EH (cell line): ENCODE data around the gene PRKCE.

ENCODE experiments used
- DNase-seq: peaks from one replicate; pipeline ENCODE4 v3.0.0-alpha.2; 2015; ENCODE audit warnings: low read depth

Gene PRKCE

DNA sequence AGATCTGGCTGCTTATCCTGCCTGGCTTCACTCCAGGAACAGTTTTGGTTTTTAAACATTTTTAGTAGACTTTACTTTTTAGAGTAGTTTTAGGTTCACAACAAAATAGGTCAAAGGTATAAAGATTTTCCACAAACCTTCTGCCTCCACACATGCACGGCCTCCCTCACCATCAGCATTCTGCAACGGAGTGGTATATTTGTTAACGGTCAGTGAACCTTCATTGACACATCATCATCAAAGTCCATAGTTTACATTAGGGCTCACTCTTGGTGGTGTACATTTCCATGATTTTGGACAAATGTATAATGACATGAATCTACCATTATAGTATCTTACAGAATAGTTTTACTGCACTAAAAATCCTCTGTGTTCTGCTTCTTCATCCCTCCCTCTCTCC, 342.6 kb downstream of the PRKCE start:
- DNase-seq: no peak

DNA sequence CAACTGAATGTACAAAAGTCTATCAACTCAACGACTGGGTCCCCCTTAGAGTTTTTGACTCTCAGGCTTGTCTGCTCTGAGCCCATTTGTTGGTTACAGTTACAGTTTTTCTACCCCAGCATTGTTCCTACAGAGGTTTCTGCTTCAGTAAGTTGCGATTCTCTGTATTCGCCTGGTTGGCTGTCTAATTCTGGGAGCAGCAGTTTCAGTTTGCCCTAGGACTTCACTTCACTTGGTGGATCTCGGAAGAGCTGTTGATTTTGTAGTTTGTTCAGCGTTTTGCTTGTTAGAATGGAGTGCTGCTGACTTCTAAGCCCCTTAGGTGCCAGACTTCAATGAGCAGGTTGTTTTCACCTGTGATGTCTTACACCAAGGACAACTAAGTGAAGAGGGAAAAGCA, 349.2 kb downstream of the PRKCE start:
- DNase-seq: no peak

DNA sequence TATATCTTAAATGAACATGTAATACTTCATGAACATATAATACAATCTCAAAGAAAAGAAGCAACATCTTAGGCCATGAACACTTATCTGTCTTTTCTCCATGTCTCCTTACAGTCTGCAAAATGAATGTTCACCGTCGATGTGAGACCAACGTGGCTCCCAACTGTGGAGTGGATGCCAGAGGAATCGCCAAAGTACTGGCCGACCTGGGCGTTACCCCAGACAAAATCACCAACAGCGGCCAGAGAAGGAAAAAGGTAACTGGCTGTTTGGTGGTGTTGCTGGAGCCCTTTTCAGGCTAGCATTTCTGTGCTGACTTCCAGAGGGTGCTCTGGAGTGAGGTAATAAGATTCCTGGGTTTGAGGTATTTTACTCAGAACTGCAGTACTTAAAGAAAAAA, 349.8 kb downstream of the PRKCE start:
- no peak for DNase-seq

DNA sequence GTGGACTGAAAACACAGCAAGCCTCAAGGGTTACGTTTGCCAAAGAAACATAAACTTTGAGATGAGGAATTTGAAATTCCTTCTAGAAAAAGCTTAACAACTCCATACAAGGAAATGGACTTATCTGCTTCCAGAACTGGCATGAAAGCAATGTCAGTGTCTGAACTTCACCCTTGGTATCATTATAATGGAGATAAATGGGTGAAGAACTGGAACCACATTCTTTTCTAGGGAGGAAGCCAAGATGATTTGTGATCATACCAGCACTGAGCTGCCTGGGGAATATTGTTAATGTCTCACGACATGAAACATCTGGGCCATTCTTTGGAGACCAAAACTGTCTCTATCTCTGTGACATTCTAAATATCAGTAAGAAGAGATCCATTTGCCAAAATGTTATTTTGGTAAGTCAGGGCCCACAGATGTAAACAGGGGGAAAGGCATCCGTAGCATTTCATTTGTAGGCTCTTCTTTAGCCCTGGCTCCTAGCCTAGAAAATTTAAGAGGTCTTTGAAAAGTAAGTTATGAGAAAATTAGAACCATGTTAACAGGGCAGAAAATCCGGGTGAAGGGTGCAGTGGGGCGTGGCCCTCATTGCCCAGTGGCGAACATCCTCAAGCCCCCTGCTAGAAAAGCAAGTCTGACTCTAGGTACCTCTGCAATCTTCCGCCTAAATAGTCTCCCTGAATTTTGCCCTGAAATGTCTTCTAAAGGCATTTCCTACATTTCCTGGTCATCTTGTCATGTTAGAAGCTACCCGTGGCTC, 350.4 kb downstream of the PRKCE start:
- peak; percentile 90 for DNase-seq

DNA sequence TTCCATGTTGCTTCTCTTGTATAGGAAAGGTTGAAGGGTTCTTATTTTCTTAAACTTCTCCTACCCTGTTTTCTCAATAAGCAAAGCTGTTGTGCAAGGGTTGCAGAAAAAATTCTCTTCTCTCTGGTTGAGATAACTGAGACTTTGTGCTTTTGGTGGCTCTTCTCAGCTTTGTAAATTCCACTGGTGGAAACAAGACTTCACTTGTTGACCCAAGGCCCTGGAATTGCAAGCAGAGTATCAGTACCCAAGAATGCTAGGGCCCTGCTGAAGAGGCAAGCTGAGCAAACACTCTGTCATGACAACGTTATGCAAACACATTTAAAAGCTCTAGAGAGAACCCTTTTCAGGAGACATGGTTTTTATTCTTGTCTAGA, 351.0 kb downstream of the PRKCE start:
- DNase-seq: peak; percentile 84

DNA sequence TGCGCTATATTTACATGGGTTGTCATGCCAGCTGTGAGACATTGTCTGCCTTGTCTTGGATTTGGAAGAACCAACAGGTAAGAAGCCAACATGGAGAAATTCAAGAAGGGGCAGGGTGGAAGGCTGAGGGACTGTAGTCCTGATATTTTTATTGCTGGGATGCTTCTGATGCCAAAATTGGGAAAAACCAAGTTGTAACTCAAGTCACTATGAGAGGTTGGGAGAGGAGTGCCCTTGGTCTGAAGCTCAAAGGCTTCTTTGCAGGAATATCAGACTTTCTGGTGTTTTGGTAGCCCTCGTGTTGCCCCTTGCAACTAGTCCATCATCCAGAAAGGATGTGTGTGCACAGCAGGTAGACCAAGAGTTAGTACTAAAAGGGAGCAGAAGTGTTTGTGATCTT, 351.5 kb downstream of the PRKCE start:
- DNase-seq: no peak

DNA sequence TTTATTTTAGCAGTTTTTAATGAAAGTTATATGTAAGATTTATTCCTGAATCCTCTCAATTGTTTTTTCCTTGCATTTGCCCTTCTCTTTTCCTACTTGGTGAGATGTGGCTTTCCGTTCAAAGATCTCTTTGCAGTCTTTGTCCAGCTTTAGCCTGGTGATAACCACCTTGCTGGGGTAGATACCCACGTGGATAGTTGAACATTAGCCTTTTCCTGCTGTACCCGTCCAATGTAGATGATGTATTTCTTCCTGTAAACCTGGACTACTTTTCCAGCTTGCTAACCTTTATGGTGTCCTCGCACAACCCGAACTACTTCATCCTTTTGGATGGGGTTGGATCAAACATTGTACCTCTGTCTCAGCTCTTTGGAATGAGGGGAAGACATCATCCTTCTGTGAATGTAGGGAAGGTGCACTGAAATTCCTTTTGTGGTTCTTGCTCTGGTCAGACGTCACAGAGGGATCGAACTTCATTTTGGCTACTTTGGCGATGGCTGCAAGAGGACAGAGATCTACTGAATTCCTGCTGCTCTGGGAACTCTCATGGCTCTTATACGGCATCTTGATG, 352.5 kb downstream of the PRKCE start:
- DNase-seq: peak; percentile 32

DNA sequence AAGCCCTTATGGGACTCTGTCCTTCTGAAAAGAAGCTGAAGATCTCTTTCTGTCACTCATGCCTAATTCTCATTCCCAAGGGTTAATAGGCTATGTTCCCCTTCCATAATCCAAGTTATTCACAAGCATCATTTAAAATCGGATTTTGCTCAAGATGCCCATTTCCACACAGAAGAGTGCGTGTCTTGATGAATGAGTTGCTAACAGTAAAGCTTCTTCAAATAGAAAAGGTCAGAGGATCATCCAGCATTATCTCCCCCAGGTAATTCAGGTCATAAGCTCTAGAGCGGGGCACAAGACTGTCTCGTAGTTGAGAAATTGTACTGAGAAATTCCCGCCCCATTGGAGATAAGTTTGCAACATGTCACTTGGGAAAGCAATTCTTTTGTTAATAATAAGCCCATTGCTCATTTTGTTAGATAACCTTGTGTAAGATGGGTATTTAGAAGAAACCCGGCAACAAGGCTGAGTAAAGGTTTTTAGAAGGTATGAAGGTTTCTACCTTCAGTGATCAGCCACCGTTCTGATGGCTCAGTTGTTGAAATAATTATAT, 355.1 kb downstream of the PRKCE start:
- DNase-seq: no peak

DNA sequence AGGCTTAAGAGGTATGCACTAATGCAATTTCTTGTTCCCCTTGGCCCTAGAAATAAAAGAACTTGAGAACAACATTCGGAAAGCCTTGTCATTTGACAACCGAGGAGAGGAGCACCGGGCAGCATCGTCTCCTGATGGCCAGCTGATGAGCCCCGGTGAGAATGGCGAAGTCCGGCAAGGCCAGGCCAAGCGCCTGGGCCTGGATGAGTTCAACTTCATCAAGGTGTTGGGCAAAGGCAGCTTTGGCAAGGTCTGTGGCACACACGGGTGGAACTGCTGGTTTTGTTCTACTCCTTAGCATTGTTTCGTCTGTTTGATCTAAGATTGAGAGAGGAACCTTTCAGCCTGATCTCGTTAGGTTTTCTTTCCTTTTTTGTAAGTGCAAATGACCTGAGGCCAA, 355.9 kb downstream of the PRKCE start:
- no peak for DNase-seq

DNA sequence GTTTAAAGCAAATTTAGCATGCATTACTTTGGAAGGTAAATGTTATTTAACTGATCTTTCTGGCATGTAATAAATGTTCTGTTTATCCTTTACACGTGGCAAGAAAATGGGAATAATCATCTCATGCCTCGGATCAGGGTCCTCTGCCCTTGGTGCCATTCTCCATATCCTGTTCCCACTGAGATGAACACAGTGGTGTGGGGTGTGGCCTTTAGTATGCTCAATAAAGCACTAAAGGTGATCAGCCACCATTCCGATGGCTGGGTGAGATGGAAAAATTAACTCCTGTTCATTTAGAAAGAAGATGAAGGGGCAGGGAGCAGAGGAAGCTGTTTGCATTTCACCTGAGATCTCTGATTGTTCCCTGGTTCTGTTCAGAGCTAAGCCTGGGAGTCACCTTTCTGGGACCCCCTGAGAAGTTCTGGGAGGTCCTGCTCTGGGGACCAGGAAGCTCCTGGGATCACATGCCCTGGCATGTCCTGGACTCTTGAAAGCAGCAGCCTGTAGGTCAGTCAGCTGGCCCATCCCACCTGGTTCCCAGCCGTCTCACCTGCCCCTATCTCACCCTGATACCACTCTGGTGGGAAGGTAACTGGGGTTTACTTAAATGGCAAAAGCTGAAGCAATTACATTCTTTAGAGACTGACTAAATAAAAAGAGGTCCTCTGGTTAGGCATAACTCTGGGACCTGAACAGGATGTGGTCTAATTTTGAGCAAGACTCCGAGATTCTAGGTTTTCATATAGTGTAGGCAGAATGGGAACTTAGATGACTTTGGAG, 356.8 kb downstream of the PRKCE start:
- peak; percentile 82 for DNase-seq

DNA sequence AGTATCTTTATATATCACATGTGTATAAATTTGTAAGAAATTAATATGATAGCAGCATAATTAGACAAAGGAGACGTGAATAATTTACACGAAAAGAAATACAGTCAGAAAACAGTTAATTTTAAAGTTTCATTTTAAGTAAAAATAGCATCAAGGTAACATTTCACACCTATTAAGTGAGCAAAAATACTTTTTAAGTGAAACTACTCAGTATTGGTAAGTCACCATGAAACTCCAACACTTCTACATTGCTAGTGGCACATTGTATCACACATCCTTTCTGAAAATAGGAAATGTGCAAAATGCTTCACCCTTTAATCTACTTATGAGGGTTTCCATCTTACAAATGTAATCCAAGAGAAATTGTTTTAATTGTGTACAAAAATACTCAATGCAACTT, 357.8 kb downstream of the PRKCE start:
- DNase-seq: no peak

DNA sequence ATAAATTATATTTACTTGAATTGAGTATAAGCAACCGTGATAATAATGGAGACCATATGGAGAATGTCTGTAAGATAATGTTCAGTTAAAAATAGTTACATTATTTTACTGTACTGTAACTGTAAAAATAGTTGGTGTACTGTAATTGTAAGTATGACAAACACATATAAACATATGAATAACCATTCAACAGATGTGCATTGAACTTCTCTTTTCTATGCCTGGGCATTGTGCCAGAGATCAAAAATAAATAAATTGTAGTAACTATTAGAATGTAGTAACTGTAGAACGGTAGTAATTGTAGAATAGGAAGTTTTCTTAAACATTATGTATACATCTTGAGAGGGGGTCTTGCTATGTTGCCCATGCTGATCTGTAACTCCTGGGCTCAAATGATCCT, 358.3 kb downstream of the PRKCE start:
- DNase-seq: peak; percentile 70

DNA sequence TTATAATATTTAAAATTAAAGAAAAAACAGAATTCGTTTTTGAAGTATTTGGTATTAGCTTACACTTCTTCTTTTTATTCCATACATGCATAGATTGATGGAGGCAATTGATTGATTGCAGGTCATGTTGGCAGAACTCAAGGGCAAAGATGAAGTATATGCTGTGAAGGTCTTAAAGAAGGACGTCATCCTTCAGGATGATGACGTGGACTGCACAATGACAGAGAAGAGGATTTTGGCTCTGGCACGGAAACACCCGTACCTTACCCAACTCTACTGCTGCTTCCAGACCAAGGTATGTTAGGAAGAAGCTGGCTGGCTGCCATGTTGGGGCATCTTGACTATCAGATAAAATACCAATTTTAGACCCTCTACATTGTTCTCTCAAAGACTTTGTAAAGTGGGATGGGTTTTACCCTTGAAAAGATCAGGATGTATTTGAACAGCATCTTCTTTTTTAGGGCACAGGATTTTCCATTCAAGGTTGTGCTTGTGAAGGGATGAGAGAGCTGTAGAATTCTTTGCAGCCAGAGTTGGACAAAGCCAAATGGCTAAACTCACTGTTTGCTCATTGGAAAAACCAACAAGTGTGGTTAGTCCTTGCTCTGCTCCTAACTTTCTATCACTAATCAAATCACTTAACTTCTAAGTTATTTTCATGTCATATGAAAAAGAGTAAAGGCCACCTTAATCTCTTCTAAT, 358.9 kb downstream of the PRKCE start:
- no peak for DNase-seq

DNA sequence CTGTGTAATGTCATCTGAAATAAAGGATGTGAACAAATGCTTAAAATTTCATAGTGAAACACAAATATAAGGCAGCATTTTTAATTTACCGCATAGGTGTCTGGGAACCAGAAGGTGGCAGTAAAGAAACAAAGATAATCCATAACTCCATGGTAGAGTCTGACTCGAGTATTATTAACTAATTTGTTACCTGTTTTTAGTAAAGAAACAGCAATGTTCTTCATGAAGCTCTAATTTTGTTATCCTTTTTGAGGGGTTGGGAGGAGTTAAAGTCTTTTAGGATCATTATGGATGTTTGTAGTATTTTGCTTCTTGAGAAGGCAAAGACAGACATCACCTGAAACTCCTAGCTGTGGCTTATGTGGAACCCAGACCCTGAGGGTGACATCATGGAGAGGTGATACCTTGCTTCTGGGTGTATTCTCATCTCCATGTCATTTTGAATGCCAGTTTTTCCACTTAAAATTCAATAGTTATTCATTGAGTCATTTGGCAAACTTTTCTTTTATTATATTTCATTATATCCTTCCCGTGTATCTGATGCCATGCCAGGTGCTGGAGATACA, 359.5 kb downstream of the PRKCE start:
- DNase-seq: peak; percentile 65

DNA sequence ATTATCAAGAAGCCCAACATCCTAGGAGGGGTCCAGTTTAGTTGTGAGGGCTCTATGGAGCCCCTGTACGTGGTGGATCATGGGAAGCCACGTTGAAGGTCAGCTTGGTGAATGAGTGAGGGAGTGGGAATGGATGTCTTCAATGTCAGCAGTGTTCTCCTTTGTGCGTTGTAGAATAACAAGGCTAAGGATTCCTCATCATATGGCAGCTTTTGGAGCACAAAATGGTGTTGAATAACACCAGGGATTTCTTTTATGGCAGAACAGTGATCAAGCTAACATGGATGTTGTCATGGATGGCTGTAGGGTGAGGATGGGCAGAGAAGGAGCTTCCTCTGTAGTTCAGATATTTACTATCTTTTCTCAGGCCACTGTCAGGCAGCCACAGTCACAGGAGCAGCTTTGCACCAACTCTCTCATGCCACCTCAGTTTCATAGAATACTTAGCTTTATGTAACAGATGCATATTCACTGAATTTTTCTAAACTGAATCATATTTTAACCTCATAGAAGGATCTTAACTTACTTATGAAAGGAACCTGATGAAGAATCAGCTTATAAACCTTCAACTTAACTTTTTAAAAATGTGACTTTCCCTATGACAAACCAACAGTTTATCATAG, 361.3 kb downstream of the PRKCE start:
- DNase-seq: peak; percentile 64

DNA sequence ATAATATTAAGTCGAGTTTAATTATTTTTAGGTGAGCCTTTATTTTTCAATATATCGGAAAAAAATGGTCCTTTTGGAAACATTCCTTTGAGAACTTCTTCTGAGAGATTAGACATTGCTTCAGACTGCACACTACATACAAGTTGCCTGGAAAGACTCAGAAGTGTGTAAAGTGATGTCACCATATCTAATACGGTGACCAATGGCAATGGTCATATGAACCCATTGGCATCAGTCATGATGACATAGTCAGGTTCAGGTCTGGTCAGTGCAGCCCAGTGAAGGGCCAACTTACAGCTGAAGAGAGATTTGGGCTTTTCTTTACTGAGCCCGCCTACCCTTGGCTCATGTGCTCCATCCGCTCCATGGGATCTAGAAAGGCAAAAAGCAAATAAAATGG, 362.3 kb downstream of the PRKCE start:
- no peak for DNase-seq

DNA sequence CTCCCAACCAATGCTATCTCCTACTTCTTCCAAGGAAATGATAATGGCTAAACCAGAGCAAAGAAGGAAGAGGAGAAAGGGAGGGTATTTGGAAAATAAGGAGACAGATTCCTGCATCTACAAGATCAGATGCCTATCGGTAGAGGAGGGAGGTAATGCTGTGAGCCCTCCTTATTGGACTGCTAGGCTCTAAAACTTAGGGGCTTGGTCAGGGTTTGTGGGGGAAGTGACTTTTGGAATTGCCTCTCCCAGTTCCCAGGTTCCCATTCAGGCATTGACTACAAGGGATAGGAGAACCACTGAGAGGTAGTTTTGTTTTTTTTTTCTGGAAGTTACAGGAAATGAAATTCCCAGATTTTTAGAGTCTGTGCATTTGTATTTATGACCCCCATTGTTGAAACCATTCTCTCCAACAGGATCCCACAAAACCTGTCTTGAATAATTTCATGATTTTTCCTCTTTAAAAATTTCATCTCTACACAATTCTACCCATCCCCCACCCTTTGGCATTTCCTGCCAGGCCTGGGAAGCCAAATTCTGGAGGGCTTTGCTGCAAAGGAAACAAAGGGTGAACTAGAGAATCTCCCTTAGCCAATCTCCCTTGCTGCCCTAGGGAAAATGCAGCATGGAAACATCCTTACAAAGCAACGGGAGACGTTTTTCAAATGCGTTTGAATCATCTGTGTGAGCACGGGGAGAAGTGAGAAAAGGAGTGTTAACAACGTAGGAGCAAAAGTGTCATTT, 363.6 kb downstream of the PRKCE start:
- peak; percentile 87 for DNase-seq

DNA sequence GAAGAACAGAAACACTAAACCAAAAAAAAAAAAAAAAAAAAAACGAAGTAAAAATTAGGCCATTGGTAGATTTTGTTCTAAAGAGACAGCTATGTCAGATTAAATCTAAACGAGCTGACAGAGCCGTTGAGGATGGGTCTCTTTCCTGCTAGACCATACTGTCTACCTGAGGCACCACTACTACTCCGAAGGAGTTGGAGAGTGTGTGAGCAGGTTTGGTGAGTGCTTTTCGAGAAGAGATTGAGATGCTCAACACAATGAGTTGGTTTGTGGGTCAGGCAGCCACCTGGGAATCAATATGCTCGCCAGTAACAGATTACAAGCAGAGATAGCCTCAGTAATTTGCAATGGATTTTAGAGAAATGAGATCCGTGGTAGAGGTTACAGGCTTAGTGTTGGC, 364.2 kb downstream of the PRKCE start:
- no peak for DNase-seq

DNA sequence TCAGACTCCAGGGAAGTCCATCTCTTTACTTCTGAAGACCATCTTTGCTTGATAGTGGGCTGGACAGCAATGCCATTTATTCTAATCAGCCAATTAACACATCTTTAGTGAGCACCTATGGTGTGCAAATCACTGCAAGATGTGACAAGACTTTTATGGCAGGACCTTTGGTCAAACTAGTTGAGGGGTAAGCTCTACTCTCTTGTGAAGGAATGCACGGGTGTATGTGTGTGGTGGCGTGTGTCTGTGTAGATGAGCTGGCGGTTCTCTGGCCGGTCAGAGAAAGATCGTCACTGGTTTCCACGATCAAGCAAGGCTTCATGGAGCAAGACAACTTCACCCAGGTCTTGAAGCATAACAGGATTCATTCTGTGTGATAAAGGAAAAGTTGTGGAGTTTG, 364.6 kb downstream of the PRKCE start:
- DNase-seq: no peak

DNA sequence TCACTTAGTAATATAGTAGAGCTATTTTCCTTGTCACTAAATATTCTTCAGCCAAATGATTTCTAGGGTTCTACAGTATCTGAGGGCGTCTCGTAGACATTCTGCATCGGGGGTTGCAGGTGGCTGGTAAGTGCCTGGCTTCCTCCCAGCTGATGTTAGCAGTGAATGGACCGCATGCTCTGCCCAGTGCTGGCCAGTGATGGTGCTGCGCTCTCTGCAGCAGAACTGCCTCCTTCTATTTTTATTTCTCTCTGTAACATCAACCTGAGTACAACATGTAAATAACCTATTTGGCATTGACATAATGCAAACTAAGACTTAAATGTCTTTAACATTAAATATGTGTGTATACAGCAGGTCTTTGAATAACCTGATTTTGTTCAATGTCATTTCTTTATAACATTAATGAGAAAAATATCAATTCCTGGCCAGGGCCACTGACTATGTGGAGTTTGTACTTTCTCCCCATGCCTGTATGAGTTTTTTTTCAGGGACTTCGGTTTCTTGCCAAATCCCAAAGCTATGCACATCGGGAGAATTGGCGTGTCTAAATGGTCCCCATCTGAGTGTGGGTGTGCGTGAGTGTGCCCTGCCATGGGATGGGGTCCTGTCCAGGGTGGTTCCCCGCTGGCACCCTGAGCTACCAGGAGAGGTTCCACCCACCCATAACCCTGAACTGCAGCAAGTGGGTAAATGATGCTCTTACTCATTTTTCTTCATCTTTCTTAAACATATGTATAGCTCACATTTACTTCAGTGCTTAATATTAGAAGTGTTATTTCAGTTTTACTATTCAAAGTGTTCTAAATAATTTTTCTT, 367.5 kb downstream of the PRKCE start:
- no peak for DNase-seq
